Fibroblast of gingiva (primary cell): ENCODE measurements around the gene AOAH.
"Not testable (repeated sequence)": the region's sequence is repeated elsewhere in the genome, so short reads cannot be mapped to it uniquely, and the experiment has no call there.

Experiments used
- DNase-seq: peaks from one replicate; pipeline ENCODE4 v3.0.0-alpha.2; 2011; ENCODE audit warnings: low read depth

AOAH gene

GRCh38 chr7:36736899-36737211, 12.6 kb upstream of the AOAH start:
- no peak for DNase-seq

GRCh38 chr7:36736090-36736898, 12.0 kb upstream of the AOAH start:
- no peak for DNase-seq

DNA sequence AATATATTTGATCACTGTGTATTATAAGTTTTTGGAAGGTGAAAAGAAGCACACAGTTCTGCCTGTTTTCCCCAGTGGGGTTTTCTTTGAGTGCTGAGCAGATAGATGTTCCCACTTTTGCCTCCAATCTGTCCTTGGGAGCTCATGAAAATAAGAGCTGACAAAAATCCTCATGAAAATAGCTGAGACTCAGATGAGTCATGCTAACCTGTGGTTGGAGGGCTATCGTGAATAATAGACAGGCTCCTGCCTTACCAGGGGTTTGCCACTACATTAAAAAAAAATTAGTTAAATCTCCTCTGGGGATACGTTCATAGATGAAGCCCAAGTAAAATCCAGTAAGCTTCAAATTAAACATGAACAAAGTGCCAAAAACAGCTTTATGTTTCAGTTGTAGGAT, 10.9 kb upstream of the AOAH start:
- DNase-seq = no peak

DNA sequence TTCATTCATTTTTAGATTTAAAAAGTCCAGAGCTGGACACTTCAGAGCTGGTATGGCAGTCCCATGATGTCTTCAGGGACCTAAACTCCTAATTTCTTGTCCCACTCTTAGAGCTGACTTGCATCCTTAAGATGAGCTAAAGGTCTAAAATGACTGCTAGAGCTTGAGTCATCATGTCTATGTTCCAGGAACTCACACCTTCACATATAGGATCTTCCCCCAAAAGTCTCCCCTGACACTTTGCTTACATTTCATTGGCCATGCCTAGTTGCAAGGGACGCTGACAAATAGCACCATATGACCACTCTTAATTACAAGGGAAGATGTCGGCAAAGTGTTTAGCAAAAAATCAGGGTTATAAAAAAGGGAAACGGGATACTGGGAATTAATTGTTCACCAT, 10.4 kb upstream of the AOAH start:
- DNase-seq = no peak

DNA sequence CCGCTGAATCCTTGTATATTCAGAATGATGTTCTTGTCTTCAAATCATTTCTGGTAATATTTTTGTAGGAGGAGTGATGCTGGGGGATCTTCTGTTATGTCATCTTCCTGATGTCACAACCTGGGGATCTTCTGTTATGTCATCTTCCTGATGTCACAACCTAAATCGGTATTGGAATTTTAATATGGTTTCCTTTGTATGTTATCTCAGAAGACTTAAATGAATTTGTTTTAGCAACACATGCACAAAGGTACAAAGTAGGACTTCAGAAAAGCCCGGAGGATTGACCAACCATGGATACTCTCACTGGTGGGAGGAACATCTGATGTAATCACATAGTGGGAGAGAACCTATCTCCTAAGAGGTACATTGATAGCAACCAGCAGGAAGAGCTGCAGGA, 9.1 kb upstream of the AOAH start:
- DNase-seq = no peak

DNA sequence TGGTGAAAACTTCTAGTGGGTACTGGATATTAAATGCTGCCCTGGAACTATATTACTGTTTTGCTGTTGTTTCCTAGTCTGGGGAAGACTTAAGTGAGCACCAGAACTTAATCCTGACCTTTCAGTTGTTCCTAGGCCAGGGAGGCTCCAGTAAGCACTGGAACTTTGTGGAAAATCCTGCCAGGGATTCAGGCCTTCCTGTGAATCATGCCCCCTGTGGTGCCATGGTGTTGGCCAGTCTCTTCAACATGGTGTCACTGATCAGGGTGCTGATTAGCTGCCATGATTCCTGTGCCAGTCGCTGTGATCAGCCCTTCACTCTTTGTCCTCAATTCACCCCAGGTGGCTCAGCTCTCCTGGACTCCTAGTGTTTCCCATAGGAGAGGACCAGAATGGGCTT, 8.5 kb upstream of the AOAH start:
- no peak for DNase-seq

DNA sequence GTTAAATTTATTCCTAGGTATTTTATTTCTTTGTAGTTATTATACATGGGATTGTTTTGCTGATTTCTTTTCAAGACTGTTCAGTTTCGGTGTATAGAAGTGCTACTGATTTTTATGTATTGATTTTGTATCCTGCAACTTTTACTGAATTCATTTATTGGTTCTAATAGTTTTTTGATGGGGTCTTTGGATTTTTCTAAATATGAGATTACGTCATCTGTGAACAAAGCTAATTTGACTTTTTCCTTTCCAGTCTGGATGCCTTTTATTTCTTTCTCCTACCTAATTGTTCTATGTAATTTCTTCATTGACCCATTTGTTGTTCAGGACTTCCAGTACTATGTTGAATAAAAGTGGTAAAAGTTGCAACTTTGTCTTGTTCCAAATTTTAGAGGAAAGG, 5.8 kb upstream of the AOAH start:
- no peak for DNase-seq

DNA sequence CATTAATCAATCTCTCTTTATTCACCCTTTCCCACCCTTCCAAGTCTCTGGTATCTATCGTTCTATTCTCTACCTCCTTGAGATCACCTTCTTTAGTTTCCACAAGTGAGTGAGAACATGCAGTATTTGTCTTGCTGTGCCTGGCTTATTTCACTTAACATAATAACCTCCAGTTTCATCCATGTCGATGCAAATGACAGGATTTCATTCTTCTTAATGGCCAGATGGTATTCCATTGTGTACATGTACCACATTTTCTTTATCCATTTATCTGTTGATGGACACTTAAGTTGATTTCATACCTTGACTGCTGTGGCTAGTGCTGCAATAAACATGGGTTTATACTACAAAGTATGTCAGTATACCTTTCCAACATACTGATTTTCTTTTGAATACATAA, 3.8 kb upstream of the AOAH start:
- DNase-seq = no peak

GRCh38 chr7:36726806-36727503, 2.7 kb upstream of the AOAH start:
- DNase-seq = no peak

- no peak for DNase-seq
These were observed 2.0 kb upstream of the AOAH start for GRCh38 chr7:36726311-36726710.

DNA sequence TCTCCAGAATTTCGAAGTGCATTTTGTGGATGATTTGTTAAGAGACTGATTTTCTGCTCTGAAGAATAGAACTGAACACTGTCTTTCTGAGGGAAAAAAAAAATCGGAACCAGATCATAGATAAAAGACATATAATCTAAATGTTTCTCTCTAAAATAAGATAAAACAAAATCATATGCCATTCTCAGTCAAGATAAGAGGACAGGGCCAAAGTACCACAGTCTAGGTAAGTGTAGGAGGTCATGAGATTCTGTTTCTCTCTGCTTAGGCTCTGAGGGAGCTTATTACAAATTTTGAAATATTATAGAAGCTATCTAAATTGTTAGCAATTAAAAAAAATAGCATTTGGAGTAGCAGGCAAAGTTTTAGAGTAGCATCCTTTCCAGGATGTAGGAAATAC, 702 bp upstream of the AOAH start:
- no peak for DNase-seq

DNA sequence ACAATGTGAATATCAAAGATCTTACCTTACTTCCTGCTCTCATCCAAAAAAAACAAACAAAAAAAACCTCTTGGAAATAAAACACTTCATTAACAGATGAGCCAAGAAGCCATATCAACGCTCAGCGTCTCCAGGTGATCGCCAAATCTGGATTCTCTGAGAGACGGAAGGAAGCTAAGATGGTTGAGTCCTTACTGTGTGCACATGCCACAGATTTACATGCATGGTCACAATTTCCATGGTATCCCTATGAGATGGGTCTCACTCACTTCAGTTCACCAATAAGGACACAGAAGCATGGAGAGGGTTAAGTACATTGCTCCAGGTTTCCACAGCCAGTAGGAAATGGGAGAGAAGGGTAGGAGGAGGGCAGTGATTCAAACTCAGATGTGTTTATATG, 1.0 kb downstream of the AOAH start:
- no peak for DNase-seq

DNA sequence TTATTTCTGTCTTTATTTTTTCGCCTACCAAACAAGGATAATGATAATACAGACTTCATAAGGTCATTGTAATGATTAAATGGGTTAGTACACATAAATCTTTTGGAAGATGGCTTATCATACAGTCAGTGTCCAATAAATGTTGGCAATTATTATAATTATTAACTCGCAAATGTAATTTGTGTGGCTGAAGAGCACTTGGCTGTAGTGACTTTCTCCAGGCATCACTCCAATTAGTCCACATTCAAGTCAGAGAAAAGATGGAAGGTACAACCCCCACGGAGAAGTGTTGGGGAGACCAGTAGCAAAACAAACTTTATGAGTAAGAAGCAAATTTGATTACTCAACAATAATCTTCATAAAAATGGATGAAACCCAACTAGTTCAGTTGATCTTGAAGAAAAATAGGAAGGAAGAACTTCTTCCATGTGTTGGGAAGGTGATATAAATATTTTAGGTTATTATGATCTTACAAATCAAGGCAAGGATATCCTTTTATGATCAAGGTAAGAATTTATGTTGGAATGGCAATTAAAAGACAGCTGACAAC, 5.1 kb downstream of the AOAH start:
- no peak for DNase-seq

DNA sequence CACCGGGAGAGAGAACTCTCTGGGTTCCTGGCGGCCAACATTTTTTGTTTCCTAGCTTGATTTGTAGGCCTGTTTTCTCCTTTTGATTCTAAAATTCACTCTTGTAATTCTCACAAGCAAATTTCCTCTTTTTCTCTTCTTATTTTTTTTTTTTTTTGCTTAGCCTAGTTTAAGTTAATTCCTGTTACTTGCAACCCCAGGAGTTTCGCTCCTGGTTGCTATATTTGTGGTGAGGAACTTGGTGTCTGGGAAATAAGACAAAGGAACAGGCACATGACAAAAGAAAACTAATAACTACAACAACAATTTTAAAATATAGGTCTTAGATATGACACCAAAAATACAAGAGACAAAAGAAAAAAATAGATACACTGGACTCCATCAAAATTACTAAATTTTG, 6.7 kb downstream of the AOAH start:
- DNase-seq = no peak

GRCh38 chr7:36716802-36717201, 7.5 kb downstream of the AOAH start:
- DNase-seq = not testable (repeated sequence)

GRCh38 chr7:36712015-36712414, 12.3 kb downstream of the AOAH start:
- no peak for DNase-seq

DNA sequence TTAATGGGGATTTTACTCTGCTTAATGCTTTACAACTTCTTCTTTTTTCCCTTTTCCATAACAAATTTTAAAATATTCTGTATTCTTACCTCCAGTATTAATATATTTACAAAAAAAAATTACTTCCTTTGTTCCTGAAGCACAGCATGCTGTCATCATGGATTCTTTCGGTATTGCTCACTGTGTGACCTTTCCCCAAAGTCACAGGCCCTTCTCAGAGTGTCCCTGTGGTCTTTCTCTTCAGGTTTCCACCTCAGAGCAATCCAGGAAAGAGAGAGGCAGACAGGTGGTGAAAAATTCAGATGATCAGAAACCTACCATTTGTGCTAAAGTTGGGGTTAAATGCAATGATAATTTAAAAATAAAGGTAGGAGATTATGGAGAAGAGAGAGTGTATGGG, 13.0 kb downstream of the AOAH start:
- no peak for DNase-seq

DNA sequence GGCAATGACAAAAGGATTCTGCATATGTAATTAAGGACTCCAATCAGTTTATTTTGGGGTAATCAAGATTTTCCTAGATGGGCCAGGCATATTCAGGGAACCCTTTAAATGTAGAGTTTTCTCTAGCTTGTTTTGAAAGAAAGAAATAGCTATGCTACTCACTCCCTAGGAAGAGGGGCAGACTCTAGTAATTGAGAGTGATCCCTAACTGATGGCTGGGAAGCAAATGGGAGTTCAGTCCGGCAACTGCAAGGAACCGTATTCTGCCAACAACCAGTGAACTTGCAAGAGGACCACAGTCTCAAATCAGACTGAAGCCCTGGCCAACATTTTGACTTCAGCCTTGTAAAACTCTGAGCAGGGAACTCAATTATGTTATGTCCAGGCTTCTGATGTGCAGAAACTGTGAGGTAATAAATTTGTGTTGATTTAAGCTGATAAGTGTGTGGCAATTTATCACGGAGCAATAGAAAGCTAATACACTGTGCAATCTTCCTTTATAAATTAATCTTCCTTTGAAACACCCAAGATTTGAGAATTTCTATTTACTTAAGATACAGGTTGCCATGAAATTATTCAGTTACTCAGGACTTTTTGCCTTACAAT, 14.0 kb downstream of the AOAH start:
- DNase-seq = no peak

- DNase-seq = no peak
These were observed 15.5 kb downstream of the AOAH start for GRCh38 chr7:36708767-36709166.

DNA sequence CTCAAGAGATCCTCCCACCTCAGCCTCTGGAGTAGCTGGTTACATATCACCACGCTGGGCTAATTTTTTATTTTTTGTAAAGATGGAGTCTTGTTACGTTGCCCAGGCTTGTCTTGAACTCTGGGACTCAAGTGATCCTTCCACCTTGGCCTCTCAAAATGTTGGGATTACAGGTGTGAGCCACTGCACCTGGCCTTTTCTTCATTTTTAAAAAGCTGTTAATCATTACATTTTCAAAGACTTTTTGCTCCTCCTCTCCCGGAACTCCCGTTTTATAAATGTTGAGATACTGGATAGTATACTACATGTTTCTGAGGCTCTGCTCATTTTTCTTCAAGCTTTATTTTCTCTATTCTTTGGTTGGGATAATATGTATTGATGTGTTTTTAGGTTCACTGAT, 16.4 kb downstream of the AOAH start:
- DNase-seq = no peak

DNA sequence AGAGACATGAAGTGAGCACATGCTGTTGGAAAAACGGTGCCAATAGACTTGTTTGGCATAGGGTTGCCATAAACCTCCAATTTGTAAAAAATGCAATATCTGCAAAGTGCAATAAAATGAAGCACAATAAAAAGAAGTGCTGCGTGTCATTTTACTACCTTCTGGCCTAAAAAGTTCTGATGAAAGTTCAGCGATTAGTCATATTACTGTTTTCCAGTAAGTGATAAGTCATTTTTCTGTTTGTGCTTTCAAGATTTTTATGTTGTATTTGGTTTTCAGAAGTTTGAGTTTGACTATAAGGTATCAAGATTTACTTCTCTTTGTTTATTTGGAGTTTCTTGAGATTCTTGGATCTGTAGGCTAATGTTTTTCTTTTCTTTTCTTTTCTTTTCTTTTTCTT, 16.8 kb downstream of the AOAH start:
- DNase-seq = no peak

GRCh38 chr7:36703860-36704259, 20.4 kb downstream of the AOAH start:
- not testable (repeated sequence) for DNase-seq

DNA sequence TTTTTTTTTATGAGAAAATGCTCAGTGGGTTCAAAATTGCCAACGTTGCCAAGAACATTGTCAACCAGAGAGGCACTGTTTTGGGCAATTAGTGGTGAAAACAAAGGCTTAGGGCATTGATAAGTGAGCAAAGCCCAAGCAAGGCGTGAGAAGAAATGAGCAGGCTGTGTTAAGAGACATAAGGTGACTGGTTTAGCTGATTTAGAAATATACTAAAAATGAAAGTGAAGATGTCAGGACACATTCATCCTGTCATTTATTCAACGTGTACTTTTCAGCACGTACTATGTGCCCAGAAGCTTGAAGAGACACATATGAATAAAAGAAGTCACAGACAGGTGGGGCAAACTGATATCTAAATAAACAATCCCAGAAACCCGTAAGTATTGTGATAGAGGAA, 31.8 kb downstream of the AOAH start:
- no peak for DNase-seq
